Stimulated activated CD8-positive, alpha-beta memory T cell treated with anti-CD3 and anti-CD28 coated beads, Interleukin-4, amount 100 ng/mL, for 1 hour (primary cell): ENCODE results near the gene HOXB9.
A peak's percentile ranks its signal among the peaks of the same experiment; 100 is the strongest.

Experiments used
- DNase-seq, 2 donors: peaks; one replicate each; pipeline ENCODE4 v3.0.0-alpha.2; 2020; ENCODE audit warnings: low read depth in 2 of 2, low spot score in 1 of 2

The HOXB9 gene

DNA sequence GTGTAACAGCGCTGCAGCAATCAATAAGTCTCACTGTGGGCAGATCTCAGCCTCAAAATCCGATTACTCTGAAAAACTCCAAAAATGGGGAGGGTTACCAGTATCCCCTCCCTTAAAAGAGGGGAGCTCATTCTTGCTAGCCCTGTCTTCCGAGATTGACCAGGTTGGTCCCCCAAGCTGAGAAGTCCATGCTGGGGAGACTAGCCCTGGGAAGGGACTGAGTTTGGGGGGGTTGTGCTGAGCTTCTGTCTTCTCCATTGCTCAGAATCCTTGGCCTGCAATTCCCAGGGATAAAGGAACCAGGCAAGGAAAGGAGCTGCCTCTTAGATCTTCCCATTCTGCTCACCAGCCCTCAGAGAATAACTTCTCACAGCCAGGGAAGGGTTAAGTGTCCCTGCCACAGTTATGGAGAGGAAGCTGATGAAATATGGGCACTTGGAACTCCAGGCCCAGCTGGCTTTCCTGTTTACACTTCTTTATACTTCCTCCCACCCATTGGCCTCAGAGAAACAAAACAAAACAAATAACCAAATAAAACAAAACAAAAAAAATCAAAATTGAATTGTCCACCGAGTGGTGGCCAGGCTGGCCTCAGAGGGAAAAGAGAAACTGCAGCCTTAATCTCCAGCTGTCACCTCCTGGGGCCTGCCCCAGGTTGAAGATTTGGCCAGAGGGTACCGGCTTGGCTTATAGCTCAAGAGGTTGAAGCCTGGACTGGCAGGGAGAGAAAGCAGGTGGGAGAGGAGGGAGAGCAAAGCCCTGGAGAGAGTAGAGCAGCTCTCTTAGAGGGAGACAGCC, 38.7 kb downstream of the HOXB9 start:
- DNase-seq, result no peak

DNA sequence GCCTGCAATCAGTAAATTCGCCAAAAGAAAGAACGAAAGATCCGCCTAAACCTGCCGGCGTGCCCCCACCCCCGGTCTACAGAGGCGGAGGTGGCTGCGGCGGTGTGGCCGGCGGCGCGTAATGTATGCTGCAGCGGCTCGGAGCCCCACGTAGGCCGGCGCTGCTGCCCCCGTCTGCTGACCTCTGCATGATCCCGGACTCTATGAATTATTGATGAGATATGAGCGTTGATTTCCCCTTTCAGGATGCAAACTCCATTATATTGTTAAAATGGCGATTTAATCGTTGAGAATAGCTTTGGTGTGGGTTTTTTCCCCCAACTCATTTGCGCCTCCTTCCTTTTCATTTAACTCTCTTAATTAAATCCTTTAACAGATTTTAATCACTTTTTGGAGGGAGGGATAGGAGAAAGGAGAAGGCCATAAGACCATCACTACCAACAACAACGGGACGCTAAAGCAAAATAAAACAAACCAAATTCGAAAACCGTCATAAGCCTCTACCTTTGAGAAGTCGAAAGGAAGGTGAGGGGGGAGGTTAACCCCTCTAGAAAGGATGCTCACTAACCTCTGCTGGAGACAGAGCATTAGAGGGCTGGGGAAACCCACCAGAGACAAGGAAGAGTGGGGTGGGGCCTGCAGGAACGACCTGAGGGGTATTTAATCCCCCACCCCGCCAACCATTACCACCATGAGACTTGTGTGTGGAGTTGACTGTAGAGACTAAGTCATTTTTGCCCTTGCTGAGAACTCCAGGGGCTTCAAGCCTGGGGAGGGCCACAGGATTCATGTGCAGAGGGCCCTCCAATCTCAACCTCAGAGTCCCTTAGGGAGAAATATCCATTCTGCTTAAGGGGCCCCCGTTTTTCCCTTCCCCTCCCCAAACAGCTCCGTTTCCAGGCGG, 39.6 kb downstream of the HOXB9 start:
- no peak for DNase-seq

DNA sequence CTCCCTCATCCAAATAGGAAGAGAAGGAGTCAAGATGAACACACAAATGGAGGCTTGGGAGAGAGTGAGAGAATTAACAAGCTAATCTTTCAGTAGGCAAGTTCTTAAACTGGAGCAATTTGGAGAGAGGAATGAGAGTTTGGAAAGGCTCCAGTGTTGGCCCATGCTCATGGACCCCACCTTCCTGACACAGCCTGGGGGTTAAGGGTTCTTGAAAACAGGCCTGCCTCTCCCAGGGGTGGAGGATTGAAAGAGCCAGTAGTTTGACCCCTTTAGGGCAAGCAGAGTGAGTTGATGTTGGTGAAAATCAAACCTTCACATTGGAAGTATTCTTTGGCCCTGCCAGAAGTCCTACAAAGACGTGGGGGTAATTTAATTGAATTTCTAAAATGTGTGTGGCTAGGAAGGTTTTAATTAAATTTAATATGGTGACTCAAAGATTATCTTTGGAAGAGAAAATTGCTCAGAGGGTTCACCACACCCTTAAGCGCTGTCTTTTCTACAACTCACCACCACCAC, 41.9 kb downstream of the HOXB9 start:
- DNase-seq, result no peak

DNA sequence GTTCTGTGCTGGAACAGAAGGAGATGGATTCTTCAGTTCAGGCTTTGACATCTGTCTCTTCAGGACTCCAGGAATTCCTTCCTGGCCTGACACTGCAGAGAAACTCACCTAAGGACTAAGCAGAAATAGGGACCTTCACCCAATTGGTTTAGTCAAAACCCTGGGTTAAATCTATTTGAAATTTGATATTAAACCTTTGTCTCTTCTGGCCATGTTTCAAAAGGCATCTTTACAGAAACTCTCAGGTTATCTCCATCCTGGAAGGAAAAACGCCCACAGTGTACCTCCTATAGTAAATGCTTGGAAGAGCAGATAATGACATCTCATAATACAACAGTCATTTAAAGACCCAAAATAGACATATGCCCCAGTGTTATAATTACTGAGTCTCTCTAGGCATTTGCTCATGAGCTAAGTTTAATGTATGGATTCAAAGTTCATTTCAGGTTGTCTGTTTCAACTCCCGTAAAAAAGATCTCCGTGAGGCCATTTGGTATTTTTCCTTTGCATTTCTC, 42.4 kb downstream of the HOXB9 start:
- no peak for DNase-seq

DNA sequence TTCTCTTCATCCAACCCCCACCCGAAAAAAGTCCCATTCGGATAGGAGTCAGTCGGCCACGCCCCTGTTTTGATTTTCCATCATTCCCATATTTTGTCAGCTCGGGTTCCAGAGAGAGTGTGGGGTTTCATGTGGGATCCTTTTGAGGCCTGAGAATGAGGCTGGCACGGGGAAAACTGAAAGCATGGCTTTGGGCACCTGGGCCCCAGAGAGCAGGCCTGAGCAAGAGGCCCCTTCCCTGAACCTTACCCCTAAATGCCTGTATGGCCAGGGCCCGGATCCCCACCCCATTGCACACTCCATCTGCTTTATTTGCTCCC, 43.4 kb downstream of the HOXB9 start:
- no peak for DNase-seq

DNA sequence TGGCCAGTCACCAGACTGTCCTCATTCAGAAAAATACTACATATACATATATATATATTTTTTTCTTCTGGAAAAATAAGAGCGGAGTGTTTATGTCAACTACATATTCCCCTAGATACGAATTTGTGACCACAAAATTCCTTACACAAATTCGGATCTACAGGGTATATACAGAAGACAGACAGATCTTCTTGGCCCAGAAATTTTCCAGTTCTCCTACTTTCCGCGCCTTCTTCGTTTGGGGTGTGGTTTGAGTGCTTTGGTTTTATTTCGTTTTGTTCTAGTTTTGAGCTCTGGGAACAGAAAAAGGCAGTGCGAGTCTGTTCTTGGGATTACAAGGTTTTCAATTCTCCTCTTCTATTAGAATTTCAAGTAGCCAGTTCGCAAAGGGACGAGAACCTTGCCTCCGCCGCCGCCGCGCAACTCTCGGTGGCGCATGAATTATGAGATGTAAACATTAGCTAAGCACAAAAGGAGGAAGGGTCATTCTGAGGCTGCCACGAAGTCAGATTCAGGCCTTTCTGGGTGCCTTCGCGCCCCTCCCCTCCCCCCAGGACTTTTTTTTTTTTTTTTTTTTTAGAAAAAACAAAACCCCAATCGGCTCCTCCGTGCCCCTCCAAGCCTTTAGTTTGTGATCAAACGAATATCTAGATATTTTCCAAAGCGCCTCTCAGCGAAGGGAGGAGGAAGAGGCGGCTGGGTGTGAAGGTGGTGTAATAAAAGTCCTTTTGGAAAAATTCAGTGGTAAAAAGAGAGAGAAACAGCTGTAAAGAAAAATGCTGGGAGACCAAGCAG, 46.2 kb downstream of the HOXB9 start:
- no peak for DNase-seq

DNA sequence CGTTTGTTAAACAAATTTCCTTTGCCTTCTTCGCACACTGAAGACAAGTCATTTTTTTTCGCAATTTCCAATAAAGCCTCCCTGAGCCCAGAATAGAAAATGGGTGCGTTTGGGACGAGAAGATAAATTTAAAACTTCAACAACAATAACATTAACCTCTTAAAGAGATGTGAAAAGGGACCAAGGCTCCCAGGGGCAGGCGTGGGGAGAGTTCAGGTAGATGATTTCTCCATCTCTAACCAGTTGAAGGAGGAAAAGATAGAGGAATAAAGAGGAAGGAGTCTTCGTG, 46.7 kb downstream of the HOXB9 start:
- no peak for DNase-seq

DNA sequence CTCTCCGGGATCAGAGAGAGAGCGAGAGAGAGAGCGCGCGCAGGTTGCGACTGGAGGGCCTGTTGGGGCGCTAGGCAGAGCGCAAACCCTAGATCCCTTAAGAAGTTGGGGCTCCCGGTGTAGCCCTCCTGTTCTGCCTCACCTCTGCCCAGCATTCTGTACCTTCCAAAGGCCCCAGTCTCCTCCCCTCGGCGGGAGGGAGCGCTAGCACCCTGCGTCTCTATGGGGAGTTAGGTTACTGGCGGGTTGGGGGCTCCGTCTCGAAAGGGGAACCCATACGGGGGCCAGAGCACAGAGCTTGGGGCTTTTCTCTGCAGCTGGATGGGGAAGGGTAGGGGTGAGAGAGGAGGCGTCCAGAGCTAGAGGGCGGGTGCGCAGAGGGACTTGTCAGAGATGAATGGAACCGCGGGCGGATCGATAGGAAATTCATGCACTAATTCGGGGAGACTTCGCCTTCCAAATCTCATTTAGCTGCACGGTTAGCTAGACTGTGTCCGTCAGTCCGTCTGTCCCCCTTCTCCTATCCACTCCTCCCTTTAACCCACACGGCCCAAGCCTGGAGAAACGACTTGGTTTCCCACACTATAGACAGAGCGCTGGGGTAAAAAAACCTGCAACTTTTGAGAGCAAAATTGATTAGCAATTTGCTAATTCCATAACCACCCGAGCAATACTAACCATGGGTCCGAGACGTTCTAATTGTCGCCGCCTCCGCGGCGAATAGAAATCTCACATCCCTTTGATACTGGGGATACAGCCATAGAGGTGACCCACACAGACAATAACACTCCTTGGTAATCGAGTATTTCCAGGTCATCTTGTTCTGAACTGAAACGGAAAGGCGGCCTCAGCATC, 47.3 kb downstream of the HOXB9 start:
- DNase-seq, result no peak

DNA sequence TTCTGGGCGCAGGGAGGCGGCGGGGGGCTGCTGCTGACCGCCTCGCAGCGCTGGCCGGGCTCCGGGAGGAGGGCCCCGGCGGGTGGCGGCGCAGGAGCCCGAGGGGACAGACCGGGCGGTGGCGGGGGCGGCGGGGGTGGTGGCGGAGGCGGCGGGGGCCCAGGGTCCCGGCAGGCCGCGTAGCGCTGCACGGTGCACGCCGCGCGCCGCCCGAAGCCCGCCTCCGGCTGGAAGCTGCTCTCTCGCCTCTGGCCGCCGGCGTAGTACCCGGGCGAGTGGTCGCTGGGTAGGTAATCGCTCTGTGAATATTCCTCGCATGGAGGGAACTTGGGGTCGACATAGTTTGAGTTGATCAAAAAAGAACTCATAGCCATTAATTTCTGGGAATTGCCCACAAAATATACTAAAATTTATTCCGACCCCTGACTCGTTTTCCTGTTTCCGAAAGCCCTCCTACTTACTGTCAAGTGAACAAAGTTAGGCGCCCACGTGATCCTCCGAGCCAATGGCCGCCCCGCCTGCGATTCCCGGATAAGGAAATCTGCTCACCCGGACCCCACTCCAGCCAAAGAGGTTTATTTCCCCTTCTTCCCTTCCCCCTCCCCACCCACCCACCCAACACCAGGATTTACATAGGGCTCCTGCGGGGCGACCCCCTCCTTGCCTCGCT, 48.1 kb downstream of the HOXB9 start, which contains the start of gene HOXB4:
TSS of gene HOXB4 (minus strand) at position 405 of the 670 bp plus-strand sequence. CDS start at position 374, 31 bp downstream.
- DNase-seq, result peak in 1 of 2 donors; percentile 35

DNA sequence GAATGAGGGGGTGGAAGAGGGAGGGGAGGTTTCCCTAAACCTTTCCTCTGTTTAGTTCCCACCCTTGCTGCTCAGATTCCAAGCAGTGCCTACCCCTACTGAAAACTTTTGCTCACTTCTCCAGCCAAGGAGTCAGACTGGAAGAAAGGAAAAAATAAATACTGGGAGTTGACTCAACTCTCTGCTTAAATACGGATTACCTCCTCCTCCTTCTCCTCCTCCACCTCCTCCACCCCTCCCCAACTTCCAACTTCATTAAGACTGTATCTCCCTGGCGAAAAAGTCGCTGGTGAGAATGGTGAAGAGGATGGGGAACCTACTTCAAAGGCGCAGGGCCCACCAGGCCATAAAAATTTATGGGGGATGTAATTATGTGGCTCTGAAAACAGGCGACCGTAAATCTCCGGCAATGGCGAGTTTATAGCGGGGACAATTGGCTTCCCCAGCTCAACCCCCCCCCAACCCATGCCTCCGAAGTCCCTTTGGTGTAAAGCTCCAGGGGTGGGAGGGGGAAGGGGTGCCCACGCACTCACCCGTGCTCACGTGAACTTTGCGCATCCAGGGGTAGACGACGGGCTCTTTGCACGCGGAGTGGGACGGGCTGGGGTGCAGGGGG, 48.7 kb downstream of the HOXB9 start:
- no peak for DNase-seq

DNA sequence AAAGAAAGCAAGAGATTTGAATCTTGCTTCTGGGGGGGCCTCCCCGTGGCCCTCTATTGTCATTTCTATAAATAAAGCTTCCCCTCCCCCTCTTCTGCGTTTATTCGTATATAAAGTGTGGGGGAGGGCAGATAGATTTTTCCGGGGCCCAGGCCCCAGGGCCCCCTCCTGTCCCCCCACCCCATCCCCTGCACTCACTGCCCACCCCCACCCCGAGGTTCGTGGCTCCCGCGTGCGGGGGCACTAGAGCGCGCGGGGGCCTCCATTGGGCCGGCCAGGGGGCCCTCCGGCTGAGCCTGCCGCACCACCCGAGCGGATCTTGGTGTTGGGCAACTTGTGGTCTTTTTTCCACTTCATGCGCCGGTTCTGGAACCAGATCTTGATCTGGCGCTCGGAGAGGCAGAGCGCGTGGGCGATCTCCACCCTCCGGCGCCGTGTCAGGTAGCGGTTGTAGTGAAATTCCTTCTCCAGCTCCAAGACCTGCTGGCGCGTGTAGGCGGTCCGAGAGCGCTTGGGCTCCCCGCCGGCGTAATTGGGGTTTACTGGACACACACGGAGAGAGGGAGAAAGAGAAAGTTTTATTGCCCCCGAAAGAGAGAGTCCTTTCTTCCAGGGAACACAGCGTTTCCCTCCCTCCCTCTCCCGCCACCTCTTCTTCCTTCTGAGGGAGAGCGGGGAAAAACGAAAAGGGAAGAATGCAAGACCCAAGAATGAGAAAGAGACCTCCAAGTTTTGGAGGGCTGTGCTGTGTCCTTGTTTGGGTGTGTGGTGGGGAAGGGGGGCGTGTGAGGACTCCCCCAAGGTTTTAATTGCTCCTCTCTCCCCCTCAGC, 49.5 kb downstream of the HOXB9 start:
- no peak for DNase-seq

DNA sequence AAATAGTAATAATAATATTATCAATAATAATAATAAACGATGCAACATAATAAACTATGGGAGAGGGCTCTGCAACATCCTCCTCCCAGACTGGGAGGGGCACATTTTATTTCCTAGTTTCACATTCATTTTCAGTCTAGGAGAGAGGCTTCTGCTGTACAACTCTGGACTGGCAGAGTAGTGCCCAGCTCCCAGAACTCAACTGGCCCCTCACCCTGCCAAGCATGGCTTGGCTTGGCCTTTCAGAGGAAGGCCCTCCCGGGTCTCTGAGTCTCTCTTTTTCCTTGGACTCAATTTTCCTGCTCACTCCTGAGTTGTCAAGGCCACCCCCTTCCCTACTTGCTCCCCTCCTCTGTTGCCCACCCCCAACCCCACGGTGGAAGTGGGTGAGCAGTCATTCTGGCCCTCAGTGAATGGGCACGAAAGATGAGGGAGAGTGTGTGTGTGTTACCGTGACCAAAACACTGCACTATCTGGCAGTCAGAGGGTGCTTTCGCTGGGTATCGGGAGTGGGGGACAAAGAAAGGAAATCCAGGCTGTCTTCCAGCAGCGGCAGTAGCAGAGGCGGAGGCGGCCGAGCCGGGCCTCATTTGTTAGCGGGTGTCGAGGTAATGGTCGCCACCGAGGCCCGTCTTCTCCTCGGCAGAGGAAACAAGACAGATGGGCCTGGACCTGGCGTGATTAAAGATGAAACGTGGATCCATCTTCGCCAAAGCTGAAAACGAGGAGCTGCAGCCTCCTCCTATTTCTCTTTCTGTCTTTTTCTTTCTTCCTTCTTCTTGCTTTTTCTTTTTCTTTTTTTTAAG, 50.3 kb downstream of the HOXB9 start:
- no peak for DNase-seq

DNA sequence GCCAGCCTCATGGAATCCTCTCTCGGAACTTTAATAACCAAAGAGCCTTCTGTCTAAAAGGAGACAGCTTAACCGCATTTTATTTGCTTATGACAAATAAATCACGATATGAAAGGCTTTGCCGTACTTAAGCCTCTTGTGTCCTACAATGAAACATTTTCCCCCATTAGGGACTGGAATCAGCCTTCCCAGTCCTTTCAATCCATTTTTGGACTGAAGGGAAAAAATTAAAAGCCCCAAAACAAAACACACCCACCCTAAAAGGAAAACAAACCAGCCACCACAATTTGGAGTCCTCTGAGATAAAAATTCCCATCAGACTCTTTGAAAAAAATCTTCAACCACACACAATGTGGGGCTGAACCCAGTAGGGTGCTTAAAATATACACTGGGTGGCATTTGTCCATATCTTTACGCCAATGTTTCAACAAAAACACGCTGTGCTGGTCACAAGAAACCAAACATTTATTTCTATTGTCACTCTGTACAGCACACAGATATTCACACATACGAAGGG, 51.0 kb downstream of the HOXB9 start:
- no peak for DNase-seq

DNA sequence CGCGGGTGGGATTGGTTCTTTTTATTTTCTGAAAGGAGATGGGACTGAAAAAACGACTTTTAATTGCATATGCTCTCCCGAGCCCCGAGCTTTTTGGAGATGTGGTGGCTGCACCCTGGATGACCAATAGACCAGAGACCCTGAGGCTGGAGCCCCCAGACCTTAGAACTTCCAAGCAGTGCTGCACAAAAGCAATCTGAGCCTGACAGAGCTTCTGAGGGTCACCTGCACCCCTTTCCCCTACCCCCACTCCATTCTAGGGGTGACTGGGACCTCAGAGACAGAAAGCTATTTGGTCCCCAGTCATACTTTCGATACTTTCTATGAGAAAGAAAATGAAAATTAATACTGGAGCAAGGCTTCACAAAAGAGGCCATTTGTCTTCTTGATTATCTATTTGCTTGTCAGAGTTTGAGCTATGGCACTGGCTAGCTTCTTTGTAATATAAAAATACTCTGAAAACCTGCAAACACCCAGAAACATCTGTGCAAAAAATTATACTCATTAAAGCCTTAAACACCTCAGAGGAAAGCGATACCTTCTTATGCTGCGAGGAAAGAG, 51.6 kb downstream of the HOXB9 start:
- no peak for DNase-seq

DNA sequence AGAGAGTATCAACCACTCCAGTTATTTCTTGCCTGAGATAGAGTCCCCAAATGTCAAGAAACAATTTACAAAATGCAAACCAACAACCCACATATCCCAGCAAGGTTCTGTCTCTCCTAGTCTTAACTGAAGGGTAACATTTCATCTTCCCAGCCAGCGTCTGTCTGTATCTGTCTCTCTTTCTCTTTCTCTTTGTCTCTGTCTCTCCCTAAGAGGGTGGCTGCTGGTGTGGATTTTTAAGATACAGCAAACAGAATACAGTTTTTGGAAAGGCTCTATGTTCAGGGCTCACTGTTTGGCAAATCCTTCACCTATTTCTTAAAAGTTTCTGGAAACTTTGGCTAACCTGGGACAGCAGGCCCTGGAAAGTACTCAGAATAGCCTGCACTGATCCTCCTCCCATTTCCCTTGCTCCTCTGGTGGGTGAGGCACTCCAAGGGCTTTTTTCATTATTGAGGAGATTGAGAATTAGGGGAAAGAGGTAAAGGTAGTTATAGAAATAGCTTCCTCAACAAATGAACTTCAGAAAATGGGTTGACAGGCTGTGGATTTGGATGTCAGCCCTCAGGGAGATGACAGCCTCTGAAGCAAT, 54.2 kb downstream of the HOXB9 start:
- DNase-seq, result no peak
